Medulla oblongata (tissue), 1 donor: ENCODE results near the gene SH2D7.

Experiments used
- DNase-seq: peaks from one replicate; pipeline ENCODE4 v3.0.0-alpha.2; 2015; ENCODE audit errors: extremely low spot score

Gene SH2D7

DNA sequence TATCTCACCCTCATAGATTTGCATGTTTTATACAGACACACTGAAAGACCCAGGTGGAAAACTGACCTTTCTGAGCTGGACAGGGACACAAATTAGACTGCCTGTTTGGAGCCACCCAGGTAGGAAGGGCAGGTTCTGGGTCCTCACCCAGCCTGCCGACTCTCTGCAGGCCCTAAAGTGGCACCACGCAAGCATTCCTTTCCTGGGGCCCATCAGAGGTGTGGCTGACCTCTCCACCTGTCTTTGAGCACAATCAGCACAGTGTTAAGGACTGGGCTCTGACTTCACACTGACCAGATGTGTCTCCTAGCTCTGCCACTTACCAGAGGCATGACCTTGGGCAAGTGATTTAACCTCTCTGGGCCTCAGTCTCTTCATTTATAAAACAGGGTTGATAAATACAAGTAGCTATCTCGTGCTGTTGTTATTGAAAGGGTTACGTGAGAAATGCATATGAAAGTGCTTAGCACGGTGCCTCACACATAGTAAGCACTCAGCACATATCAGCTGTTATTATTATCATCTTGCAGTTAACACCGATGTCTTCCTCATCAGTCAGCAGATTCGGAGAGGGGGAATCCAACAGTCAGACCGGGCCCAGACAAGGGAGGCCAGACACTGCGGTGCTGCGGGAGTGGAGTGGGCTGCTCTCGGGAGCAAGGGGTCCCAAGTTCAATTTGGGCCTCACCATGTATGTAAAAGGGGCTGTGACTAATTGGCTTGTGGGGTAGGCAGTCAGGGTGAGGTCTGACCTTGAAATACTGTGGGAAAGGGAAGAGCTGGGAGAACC is 12.9 kb upstream of the SH2D7 start:
- no peak for DNase-seq

DNA sequence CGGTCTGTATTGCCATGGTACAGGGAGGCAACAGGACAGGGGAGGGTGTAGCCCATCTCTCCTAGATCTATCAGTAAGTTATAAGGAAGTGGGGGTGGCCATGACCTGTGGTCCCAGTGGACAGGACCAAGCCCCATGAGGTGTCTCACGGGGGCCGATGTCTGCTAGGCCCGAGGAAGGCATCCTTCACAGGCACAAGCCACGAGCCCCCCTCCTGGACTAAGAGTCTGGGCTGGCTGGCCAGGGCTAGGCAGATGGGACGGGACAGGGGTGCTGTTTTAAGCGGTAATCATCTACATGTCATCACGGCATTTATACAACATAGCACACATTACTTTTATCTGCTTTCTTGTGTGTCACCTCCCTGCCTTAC is 12.3 kb upstream of the SH2D7 start:
- DNase-seq: no peak

DNA sequence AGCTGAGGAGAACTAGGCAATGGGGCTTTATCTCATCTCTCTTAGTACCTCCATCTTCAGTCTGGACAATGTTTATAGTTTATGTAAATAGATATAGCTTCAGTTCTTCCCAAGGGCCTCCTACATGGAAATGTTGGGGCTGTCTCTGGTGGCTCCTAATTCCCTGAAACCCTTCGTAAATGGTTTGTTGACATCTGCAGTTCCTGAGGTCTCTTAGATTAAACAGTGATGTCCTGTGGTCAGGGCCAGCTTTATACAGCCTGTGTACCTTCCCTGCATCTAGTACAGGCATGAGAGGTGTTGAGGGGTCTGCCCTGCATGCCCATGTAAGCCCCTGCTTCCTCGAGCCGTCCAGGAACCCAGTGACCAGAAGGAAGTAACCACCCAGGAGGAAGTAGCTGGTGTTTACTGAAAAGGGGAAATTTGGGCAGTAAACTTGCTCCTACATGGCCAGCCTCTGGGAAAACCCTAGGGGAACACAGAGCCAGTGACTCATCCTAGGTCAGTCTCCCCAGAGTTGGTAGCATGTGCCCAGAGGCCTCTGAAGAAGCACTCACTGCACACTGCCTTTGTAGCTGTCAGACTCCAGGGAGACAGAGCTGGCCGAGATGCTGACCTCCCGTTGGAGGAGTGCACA is 10.1 kb upstream of the SH2D7 start:
- DNase-seq: peak; percentile 39

- DNase-seq: no peak
Observed at GRCh38 chr15:78082743-78083110, 9.6 kb upstream of the SH2D7 start.

GRCh38 chr15:78083186-78083585 is 9.2 kb upstream of the SH2D7 start:
- DNase-seq: no peak

GRCh38 chr15:78083687-78084448 is 8.5 kb upstream of the SH2D7 start:
- DNase-seq: no peak

DNA sequence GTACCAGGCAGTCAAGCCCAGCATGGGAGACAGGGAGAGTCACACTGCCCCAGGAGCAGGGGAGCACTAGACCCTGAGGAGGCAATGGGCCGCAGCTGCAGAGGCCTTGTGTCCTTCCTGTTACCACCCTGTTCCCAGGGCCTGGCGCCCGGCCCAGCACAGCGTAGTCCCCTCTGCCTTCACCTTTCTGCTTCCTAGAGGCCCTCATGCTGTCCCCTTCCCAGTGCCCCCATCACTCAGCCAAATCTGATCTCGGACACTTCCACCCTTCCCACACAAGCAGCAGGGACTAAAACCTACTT is 8.0 kb upstream of the SH2D7 start:
- no peak for DNase-seq

GRCh38 chr15:78085928-78086327 is 6.4 kb upstream of the SH2D7 start:
- DNase-seq: no peak

DNA sequence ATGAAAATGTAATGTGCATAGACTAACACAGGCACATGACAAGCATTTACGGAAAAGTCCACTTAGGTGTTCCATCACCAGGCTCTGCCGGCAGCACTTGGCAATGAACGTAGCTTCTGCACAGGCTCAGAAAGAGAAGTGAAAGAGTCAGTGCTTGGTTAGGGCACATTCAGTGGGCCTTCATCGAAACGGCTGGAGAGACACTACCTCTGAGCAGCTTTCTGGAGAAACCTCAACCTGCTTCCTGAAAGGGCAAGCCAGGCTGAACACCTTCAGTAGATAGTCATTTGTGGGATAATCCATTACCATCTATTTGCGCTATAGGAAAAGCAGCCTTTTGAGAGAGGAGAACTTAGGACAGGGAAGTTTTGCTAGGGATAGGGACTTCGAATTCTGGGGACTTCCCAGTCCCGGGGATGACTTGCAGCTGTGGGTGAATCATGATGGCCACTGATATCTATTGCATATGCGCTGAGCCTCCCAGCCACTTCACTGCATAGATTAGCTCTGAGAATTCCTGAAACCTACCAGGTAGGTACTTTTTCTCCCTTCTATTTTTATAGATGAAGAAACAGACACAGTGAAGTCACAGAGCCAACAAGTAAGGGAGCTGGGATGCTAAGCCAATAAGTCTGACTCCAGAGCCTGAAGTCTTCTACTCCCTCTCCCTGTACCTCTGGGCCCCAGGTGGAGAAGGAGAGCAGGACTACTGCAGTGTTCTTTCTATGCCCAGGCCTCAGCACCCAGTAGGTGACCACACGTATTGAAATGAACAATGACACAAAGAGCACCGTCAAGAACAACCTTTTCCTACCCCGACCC is 4.2 kb upstream of the SH2D7 start:
- DNase-seq: peak; percentile 49

DNA sequence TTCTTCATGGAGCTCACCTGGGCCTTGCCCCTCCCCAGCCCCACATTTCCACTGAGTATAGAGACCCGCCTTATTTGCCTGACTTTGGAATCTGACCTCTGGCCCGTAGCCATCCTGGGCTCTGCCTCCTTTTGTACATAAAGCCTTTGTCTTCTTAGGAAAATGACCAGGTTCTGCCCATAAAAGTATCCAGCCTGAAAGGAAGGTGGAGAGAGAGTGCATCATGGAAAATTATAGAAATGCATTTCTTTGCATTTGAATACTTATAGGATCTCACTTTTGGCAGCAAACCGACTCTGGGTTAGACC is 3.6 kb upstream of the SH2D7 start:
- no peak for DNase-seq

- no peak for DNase-seq
Observed at GRCh38 chr15:78090422-78091063, 1.8 kb upstream of the SH2D7 start.

DNA sequence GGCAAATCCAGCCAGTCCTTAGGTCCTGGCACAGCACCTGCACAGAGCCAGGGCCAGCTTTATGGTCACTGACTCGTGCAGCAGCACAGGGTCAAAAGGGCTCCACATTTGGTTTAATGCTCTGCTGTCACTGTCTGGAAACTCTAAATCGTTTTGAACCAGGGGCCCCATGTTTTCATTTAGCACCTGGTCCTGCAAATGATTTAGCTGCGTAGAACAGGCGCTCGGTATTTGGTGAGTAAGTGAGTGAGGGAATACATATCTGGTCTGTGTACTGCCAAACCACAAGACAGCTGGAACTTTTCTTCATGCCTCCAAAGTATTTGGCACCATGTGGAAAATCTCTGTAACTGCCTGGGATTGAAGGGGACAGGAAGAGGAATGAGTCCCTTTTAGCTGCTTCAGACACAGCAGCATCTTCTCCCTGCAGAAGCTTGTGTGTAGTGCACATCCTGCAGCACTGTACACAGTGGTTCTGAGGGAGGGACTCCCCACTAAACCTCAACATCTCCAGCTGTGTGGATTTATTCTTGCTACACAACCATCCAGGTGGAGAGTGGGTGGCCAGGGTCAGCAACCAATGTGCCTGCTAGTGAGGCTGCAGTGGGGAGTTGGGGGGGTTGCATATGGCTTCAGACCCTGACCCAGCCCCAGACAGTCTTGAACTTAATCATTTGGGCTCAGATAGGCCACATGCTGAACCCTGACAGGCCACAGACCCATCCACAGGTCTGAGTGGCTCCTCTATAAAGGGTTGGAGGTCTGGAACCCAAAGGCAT is 1.1 kb downstream of the SH2D7 start:
- DNase-seq: no peak

- no peak for DNase-seq
Observed at GRCh38 chr15:78097667-78098066, 5.3 kb downstream of the SH2D7 start.

DNA sequence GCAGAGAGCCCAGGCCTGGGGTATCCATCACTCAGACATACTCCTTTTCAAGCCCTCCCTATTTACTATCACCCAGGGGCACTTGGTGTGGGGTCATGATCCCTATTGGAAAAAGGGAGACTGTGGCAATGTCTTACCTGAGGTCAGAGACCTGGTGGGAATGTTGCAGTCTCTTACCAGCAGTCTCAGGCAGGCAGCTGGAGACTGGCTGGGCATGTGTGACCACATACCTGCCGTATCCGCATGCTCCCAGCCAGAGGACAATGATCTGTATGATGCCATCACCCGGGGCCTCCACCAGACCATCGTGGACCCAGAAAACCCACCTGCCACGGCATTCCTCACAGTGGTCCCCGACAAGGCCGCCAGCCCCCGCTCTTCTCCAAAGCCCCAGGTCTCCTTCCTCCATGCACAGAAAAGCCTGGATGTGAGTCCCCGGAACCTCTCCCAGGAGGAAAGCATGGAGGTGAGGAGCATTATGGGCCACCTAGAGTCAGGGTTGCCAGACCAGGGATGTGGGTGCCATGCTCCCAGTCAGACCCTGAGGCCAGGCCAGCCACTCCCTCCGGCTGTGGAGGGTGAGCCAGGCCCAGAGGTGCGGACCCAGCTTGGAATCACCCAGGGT is 5.9 kb downstream of the SH2D7 start:
- DNase-seq: no peak

GRCh38 chr15:78100886-78101285 is 8.5 kb downstream of the SH2D7 start:
- DNase-seq: no peak

- no peak for DNase-seq
Observed at GRCh38 chr15:78101423-78102105, 9.2 kb downstream of the SH2D7 start.

GRCh38 chr15:78102211-78102610 is 9.8 kb downstream of the SH2D7 start:
- DNase-seq: no peak

GRCh38 chr15:78102741-78103140 is 10.4 kb downstream of the SH2D7 start:
- no peak for DNase-seq

DNA sequence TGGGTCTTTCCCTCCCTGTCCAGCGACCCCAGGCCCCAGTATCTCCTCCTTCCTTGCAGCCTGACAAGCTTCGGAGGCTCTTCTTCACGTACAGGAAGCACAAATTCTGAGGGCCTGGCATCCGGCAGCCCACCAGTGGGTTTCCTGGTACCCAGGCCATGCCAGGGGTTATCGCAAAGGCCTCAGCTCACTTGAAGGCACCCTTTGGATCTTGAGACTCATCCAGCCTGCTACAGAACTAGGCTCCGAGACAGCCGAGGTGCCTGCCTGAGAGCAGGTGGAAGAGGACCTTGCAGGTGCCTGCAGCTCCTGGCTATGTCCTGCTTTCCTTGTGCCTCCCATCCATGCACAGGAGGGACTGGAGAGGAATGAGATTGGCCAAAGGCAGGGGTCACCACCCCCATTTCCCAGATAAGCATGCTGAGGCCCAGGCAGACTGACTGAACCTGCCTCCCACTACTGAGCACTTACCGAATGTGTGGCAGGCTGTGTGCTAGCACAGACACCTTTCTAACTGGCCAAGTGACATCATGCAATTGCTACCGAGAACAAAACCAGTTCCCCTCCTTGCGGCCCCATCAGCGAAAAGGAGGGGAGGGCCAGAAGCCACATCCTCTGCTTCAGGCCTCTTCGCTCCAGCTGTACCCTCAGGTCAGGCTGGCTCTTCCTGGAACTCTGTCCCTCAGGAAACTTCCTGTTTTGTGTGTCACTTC is 11.2 kb downstream of the SH2D7 start:
- no peak for DNase-seq

DNA sequence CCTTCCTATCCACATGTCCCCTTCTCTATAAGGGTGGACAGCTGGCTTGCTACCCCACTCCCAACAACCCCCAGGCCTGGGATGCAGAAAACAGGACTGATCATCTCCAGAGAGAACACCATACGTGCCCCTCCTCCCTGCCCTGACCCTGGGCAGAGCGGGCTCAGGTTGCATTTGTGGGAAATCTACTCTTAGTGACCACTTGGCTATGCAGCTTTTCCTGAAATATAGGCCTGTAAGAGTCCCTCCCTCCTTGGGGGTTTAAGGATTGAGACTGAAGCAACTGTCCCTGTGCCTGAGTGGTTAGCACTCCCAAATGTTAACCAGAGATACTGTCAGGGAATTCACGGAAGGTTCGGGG is 11.7 kb downstream of the SH2D7 start:
- DNase-seq: no peak
